Measurements from ENCODE around the gene TEDC1.
"Not testable (repeated sequence)": the region's sequence is repeated elsewhere in the genome, so short reads cannot be mapped to it uniquely, and the experiment has no call there.

Gene TEDC1

GRCh38 chr14:105545676-105546075, 54.6 kb downstream of the TEDC1 start:
- DNase-seq, result not testable (repeated sequence)

GRCh38 chr14:105546410-105546809, 55.4 kb downstream of the TEDC1 start:
- DNase-seq, result not testable (repeated sequence)

- not testable (repeated sequence) for DNase-seq
These were observed 56.0 kb downstream of the TEDC1 start for GRCh38 chr14:105547072-105547471.

DNA sequence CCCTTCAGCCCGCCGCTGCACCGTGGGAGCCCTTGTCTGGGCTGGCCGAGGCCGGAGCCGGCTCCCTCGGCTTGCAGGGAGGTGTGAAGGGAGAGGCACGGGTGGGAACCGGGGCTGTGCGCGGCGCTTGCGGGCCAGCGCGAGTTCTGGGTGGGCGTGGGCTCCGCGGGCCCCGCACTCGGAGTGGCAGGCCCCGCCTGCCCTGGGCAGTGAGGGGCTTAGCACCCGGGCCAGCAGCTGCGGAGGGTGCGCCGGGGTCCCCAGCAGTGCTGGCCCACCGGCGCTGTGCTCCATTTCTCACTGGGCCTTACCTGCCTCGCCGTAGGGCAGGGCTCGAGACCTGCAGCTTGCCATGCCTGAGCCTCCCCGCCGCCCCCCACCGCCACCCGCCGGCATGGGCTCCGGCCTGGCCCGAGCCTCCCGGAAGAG, 56.7 kb downstream of the TEDC1 start:
- DNase-seq, result no peak

All from GF-D8 (cell line).